Mesenchymal stem cell (in vitro differentiated cells and primary cell): Measurements from ENCODE around the gene SRP68.

ENCODE experiments used
- DNase-seq: peaks from one replicate; pipeline ENCODE4 v3.0.0-alpha.2; 2013
- H2AFZ ChIP-seq: one replicate; pipeline ENCODE4 v1.6.1; 2013; ENCODE audit warnings: low read depth, mild to moderate bottlenecking, control low read depth, inconsistent platforms, low read length, moderate library complexity
- H2AK5ac ChIP-seq: 2 replicates; pipeline ENCODE4 v1.6.1; 2013; ENCODE audit warnings: low read length, moderate library complexity, mild to moderate bottlenecking, inconsistent platforms; ENCODE audit not compliant: severe bottlenecking
- H2BK120ac ChIP-seq: one replicate; pipeline ENCODE4 v1.6.1; 2013; ENCODE audit warnings: low read depth, mild to moderate bottlenecking, inconsistent platforms, low read length, moderate library complexity
- H2BK12ac ChIP-seq, 2 experiments: one replicate each; pipeline ENCODE4 v1.6.1; 2013; ENCODE audit warnings: inconsistent platforms in 2 of 2, low read length in 2 of 2, mild to moderate bottlenecking in 2 of 2, moderate library complexity in 2 of 2, control low read depth in 1 of 2
- H2BK15ac ChIP-seq: one replicate; pipeline ENCODE4 v1.6.1; 2013; ENCODE audit warnings: mild to moderate bottlenecking, low read depth, inconsistent platforms; ENCODE audit not compliant: poor library complexity, severe bottlenecking
- H2BK5ac ChIP-seq: 2 replicates; pipeline ENCODE4 v1.6.1; 2013; ENCODE audit warnings: low read depth, mild to moderate bottlenecking, low read length, control low read depth, inconsistent platforms; ENCODE audit not compliant: poor library complexity, severe bottlenecking
- H3K14ac ChIP-seq, 2 experiments: one replicate each; pipeline ENCODE4 v1.6.1; 2013; ENCODE audit warnings: inconsistent platforms in 2 of 2, low read length in 2 of 2, control low read depth in 1 of 2, mild to moderate bottlenecking in 1 of 2, moderate library complexity in 1 of 2
- H3K18ac ChIP-seq, 2 experiments: one replicate each; pipeline ENCODE4 v1.6.1; 2013; ENCODE audit warnings: inconsistent platforms in 2 of 2, low read length in 2 of 2, control low read depth in 1 of 2, low read depth in 1 of 2, mild to moderate bottlenecking in 1 of 2
- H3K23ac ChIP-seq, 2 experiments: one replicate each; pipeline ENCODE4 v1.6.1; 2013; ENCODE audit warnings: inconsistent platforms in 2 of 2, low read length in 2 of 2, mild to moderate bottlenecking in 2 of 2, moderate library complexity in 2 of 2, control low read depth in 1 of 2
- H3K27ac ChIP-seq: 2 replicates; pipeline ENCODE4 v1.5.1; 2013; ENCODE audit warnings: mild to moderate bottlenecking, moderate library complexity, low read length, control low read depth, inconsistent platforms; ENCODE audit not compliant: poor library complexity, severe bottlenecking
- H3K27me3 ChIP-seq, 2 experiments: 2 replicates each; pipeline versions ENCODE4 v1.6.1 to v1.7.0; 2013; ENCODE audit warnings: low read length in 2 of 2, mild to moderate bottlenecking in 2 of 2, moderate library complexity in 2 of 2, control low read depth in 1 of 2, inconsistent platforms in 1 of 2; ENCODE audit not compliant: control insufficient read depth in 1 of 2, insufficient read depth in 1 of 2
- H3K36me3 ChIP-seq, 2 experiments: 2 replicates each; pipeline versions ENCODE4 v1.6.1 to v1.7.0; 2013; ENCODE audit warnings: low read length in 2 of 2, control low read depth in 1 of 2, inconsistent platforms in 1 of 2, low read depth in 1 of 2, mild to moderate bottlenecking in 1 of 2; ENCODE audit not compliant: insufficient read depth in 2 of 2, control insufficient read depth in 1 of 2
- H3K4ac ChIP-seq, 2 experiments: one replicate each; pipeline ENCODE4 v1.6.1; 2013; ENCODE audit warnings: inconsistent platforms in 2 of 2, low read length in 2 of 2, mild to moderate bottlenecking in 2 of 2, moderate library complexity in 2 of 2, control low read depth in 1 of 2, low read depth in 1 of 2
- H3K4me1 ChIP-seq: 2 replicates; pipeline ENCODE4 v1.6.1; 2013; ENCODE audit warnings: low read depth, low read length, control low read depth; ENCODE audit not compliant: control insufficient read depth, insufficient read depth
- H3K4me2 ChIP-seq: 2 replicates; pipeline ENCODE4 v1.6.1; 2013; ENCODE audit warnings: low read length, mild to moderate bottlenecking, inconsistent platforms; ENCODE audit not compliant: poor library complexity, severe bottlenecking
- H3K4me3 ChIP-seq, 2 experiments: 2 replicates each; pipeline versions ENCODE4 v1.5.1 to v1.7.0; 2013; ENCODE audit warnings: low read length in 2 of 2, mild to moderate bottlenecking in 2 of 2, control low read depth in 1 of 2, low read depth in 1 of 2; ENCODE audit not compliant: insufficient read depth in 1 of 2
- H3K79me1 ChIP-seq: replicated peaks from 2 replicates; pipeline ENCODE4 v1.6.1; 2013; ENCODE audit warnings: mild to moderate bottlenecking, control low read depth, low read length, inconsistent platforms; ENCODE audit not compliant: poor library complexity, severe bottlenecking
- H3K9ac ChIP-seq: 2 replicates; pipeline ENCODE4 v1.7.0; 2013; ENCODE audit warnings: mild to moderate bottlenecking, low read length, moderate library complexity
- H3K9me3 ChIP-seq: 2 replicates; pipeline ENCODE4 v1.7.0; 2013; ENCODE audit warnings: mild to moderate bottlenecking, low read length; ENCODE audit not compliant: control insufficient read depth
- H4K8ac ChIP-seq: one replicate; pipeline ENCODE4 v1.6.1; 2013; ENCODE audit warnings: inconsistent platforms, mild to moderate bottlenecking, low read length, moderate library complexity
- H4K91ac ChIP-seq: one replicate; pipeline ENCODE4 v1.6.1; 2013; ENCODE audit warnings: mild to moderate bottlenecking, low read length, inconsistent platforms
- WGBS: methylation state at CpG from one replicate; pipeline ENCODE4 v1.1.7; 2013; ENCODE audit warnings: mixed read lengths; 5-methylcytosine and 5-hydroxymethylcytosine counted together

Gene SRP68

DNA sequence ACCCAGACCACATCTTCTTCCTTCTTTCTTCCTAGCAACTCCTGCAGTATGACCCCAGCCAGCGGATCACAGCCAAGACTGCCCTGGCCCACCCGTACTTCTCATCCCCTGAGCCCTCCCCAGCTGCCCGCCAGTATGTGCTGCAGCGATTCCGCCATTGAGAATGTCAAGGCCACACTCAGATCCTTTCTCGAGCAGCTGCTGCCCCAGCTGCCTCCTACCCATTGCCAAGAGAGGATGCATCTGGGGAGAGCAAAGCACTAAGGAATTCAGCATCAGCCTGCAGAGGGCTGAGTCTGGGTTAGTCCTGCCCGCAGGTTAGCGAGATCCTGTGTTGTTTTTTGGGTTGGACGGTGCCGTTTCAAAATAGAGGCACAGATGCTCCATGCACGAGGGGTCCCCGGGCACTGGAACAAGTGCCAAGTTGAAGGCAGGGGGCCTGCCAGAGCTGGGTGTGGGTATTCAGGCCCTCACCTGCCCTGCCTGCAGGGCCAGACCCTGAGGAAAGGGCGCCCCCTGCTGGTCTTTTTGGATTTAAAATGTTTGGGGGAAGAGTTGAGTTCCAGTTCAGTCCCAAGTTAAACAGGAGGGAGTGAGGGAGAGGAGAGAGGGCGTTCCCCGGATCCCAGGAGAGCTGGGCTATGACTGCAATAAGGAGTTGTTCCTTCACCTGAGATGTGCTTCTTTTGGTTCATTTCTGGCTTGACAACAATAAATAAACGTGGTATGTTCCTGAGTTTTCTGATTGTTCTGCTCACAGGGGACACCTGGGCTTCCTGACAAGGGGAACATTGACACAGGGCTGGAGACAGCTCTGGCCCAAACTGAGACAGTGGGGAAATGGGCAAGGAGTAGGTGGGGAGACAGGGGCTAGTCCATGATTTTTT lies 66.8 kb downstream of the SRP68 start:
- no peak overlapping the region for H2AK5ac ChIP-seq

GRCh38 chr17:76004750-76005262 lies 67.5 kb downstream of the SRP68 start:
- WGBS, result 69% methylated on average over 8 of the region's 8 CpGs
- Histone ChIP-seq H3K4me3 (no peak overlapping the region), H3K18ac (no peak overlapping the region), H3K23ac (no peak overlapping the region), H2AFZ (no peak overlapping the region), H3K27ac (peak overlapping the region; percentile 54), H3K9ac (no peak overlapping the region), H3K4ac (no peak overlapping the region), H3K4me2 (peak overlapping the region; percentile 12), H3K36me3 (peaks cover 4 to 57% of the 10 kb centered on the region in 2 experiments), H3K4me1 (peaks cover 14% of the 10 kb centered on the region), H2BK12ac (no peak overlapping the region), H3K14ac (no peak overlapping the region), H2BK5ac (no peak overlapping the region), H3K9me3 (no peaks in the 10 kb centered on the region), H2BK15ac (peak overlapping the region; percentile 12), H4K91ac (no peak overlapping the region), H3K79me1 (no peaks in the 10 kb centered on the region), H2BK120ac (no peak overlapping the region), H4K8ac (no peak overlapping the region), H3K27me3 (peaks cover 0 to 4% of the 10 kb centered on the region in 2 experiments), H2AK5ac (peak overlapping the region; percentile 41)
- DNase-seq, result no peak

More for the DNA sequence above, 66.8 kb downstream of the SRP68 start:
- Histone ChIP-seq H2BK120ac (no peak overlapping the region), H3K79me1 (no peaks in the 10 kb centered on the region), H3K23ac (no peak overlapping the region), H3K4ac (no peak overlapping the region), H3K36me3 (peaks cover 0 to 51% of the 10 kb centered on the region in 2 experiments), H3K27me3 (peaks cover 0 to 11% of the 10 kb centered on the region in 2 experiments), H2BK15ac (no peak overlapping the region), H2AFZ (no peak overlapping the region), H2BK12ac (no peak overlapping the region), H3K18ac (no peak overlapping the region), H3K9ac (peak overlapping the region; percentile 24), H3K9me3 (no peaks in the 10 kb centered on the region), H3K14ac (no peak overlapping the region), H4K91ac (peak overlapping the region; percentile 69), H3K4me2 (no peak overlapping the region), H3K27ac (peak overlapping the region; percentile 54), H2BK5ac (no peak overlapping the region), H3K4me3 (no peak overlapping the region), H4K8ac (peak overlapping the region; percentile 19), H3K4me1 (peaks cover 14% of the 10 kb centered on the region)
- DNase-seq, result peak; percentile 64
- WGBS, result 77% methylated on average over 16 of the region's 16 CpGs

- H3K27ac ChIP-seq, result no peak overlapping the region
- H3K4me1 ChIP-seq, result peaks cover 14% of the 10 kb centered on the region
- no peak overlapping the region for H3K4me2 ChIP-seq
- H3K18ac ChIP-seq, result no peak overlapping the region
- H2BK5ac ChIP-seq, result no peak overlapping the region
- H3K4ac ChIP-seq, result no peak overlapping the region
- H3K14ac ChIP-seq, result no peak overlapping the region
- no peak overlapping the region for H2BK15ac ChIP-seq
- no peak overlapping the region for H3K9ac ChIP-seq
- peaks cover 5 to 60% of the 10 kb centered on the region in 2 experiments for H3K36me3 ChIP-seq
- no peak overlapping the region for H2AK5ac ChIP-seq
- WGBS, result 96% methylated on average over 6 of the region's 6 CpGs
- H3K9me3 ChIP-seq, result no peaks in the 10 kb centered on the region
- no peak overlapping the region for H4K8ac ChIP-seq
- H4K91ac ChIP-seq, result no peak overlapping the region
- no peak overlapping the region for H2AFZ ChIP-seq
- peaks cover 2% of the 10 kb centered on the region for H3K79me1 ChIP-seq
- no peak overlapping the region for H2BK12ac ChIP-seq
- no peak for DNase-seq
- H3K4me3 ChIP-seq, result no peak overlapping the region
- no peak overlapping the region for H3K23ac ChIP-seq
- no peak overlapping the region for H2BK120ac ChIP-seq
- no peaks in the 10 kb centered on the region for H3K27me3 ChIP-seq
Observed at GRCh38 chr17:76003915-76004314, 68.4 kb downstream of the SRP68 start.

GRCh38 chr17:76002100-76002499 lies 70.2 kb downstream of the SRP68 start:
- H4K91ac ChIP-seq, result no peak overlapping the region
- no peaks in the 10 kb centered on the region for H3K9me3 ChIP-seq
- H3K4me3 ChIP-seq, result no peak overlapping the region
- WGBS, result over 99% methylated on average over 12 of the region's 12 CpGs
- H2AFZ ChIP-seq, result no peak overlapping the region
- no peaks in the 10 kb centered on the region for H3K27me3 ChIP-seq
- peaks cover 5 to 54% of the 10 kb centered on the region in 2 experiments for H3K36me3 ChIP-seq
- H2BK120ac ChIP-seq, result no peak overlapping the region
- no peak overlapping the region for H2BK15ac ChIP-seq
- H3K4me2 ChIP-seq, result no peak overlapping the region
- H3K4ac ChIP-seq, result no peak overlapping the region
- peaks cover 16% of the 10 kb centered on the region for H3K4me1 ChIP-seq
- H4K8ac ChIP-seq, result no peak overlapping the region
- no peak overlapping the region for H3K27ac ChIP-seq
- no peak overlapping the region for H2BK5ac ChIP-seq
- no peak overlapping the region for H3K18ac ChIP-seq
- H3K23ac ChIP-seq, result no peak overlapping the region
- no peak overlapping the region for H3K9ac ChIP-seq
- H3K14ac ChIP-seq, result no peak overlapping the region
- H2AK5ac ChIP-seq, result no peak overlapping the region
- DNase-seq, result no peak
- peaks cover 2% of the 10 kb centered on the region for H3K79me1 ChIP-seq
- no peak overlapping the region for H2BK12ac ChIP-seq
